Suppressor macrophage treated with lipopolysaccharide for 1 hour (primary cell): ENCODE measurements around the gene ATRN.
A peak's percentile ranks its signal among the peaks of the same experiment; 100 is the strongest.
"Not testable (repeated sequence)": the region's sequence is repeated elsewhere in the genome, so short reads cannot be mapped to it uniquely, and the experiment has no call there.

Experiments used
- DNase-seq, 3 donors: peaks; one replicate each; pipeline ENCODE4 v3.0.0-alpha.2; 2020 to 2022

ATRN gene

GRCh38 chr20:3521852-3522740 lies 51.3 kb downstream of the ATRN start:
- DNase-seq = peak in 2 of 3 donors; percentile 11 to 19

- DNase-seq = not testable (repeated sequence)
Measured at GRCh38 chr20:3524696-3525095, 53.9 kb downstream of the ATRN start.

- no peak for DNase-seq
Measured at GRCh38 chr20:3532089-3532615, 61.3 kb downstream of the ATRN start.

- DNase-seq = not testable (repeated sequence)
Measured at GRCh38 chr20:3537733-3538132, 66.9 kb downstream of the ATRN start.

- peak; percentile 37 to 80 (median 55) for DNase-seq
Measured at GRCh38 chr20:3539311-3540107, 68.7 kb downstream of the ATRN start.

- no peak for DNase-seq
Measured at GRCh38 chr20:3541887-3542721, 71.3 kb downstream of the ATRN start.

- no peak for DNase-seq
Measured at GRCh38 chr20:3543901-3544507, 73.2 kb downstream of the ATRN start.

GRCh38 chr20:3545401-3545925 lies 74.6 kb downstream of the ATRN start:
- DNase-seq = no peak

- no peak for DNase-seq
Measured at GRCh38 chr20:3547906-3548305, 77.1 kb downstream of the ATRN start.

- no peak for DNase-seq
Measured at GRCh38 chr20:3550837-3551236, 80.0 kb downstream of the ATRN start.

GRCh38 chr20:3551681-3552434 lies 81.0 kb downstream of the ATRN start:
- DNase-seq = peak in 2 of 3 donors; percentile 10 to 29

- DNase-seq = no peak
Measured at GRCh38 chr20:3553663-3554062, 82.8 kb downstream of the ATRN start.

- DNase-seq = peak; percentile 20 to 56 (median 55)
Measured at GRCh38 chr20:3557237-3557785, 86.5 kb downstream of the ATRN start.

GRCh38 chr20:3559231-3559630 lies 88.4 kb downstream of the ATRN start:
- DNase-seq = no peak

- peak; percentile 13 to 65 (median 61) for DNase-seq
Measured at GRCh38 chr20:3559637-3560036, 88.8 kb downstream of the ATRN start.

- no peak for DNase-seq
Measured at GRCh38 chr20:3560162-3560561, 89.3 kb downstream of the ATRN start.

GRCh38 chr20:3560578-3560977 lies 89.8 kb downstream of the ATRN start:
- DNase-seq = no peak

- no peak for DNase-seq
Measured at GRCh38 chr20:3563133-3563532, 92.3 kb downstream of the ATRN start.

GRCh38 chr20:3563548-3564177 lies 92.8 kb downstream of the ATRN start:
- DNase-seq = peak; percentile 56 to 64 (median 60)

GRCh38 chr20:3565851-3566250 lies 95.0 kb downstream of the ATRN start:
- DNase-seq = peak in 1 of 3 donors; percentile 16
